ENCODE measurements around the gene PRDM16. TPM values are rescaled to one million over a fixed set of nuclear protein-coding genes. Genes with fewer than 3 reads are reported as not detected.

Gene PRDM16
- total RNA-seq, 4 donors from 2014 or later = 0.19 to 1.6 (median 0.36) TPM

GRCh38 chr1:3312898-3313575 is 244.0 kb downstream of the PRDM16 start:
- H3K27me3 ChIP-seq = peaks cover 62% of the 10 kb centered on the region
- no peaks in the 10 kb centered on the region for H3K9me3 ChIP-seq
- peak; percentile 92 to 93 for DNase-seq (ENCODE audit: low spot score in 2 of 2)
- TF ChIP-seq CTCF (IDR thresholded peaks at IDR 0.05) (no peak), EP300 (IDR thresholded peaks at IDR 0.05) (no peak), POLR2A (IDR thresholded peaks at IDR 0.05) (no peak), POLR2AphosphoS5 (IDR thresholded peaks at IDR 0.05) (peak in 1 of 3 donors; percentile 4)
- no peak overlapping the region for H3K4me3 ChIP-seq
- WGBS = 33% methylated on average over 17 of the region's 38 CpGs
- H3K27ac ChIP-seq = peak overlapping the region; percentile 82
- H3K36me3 ChIP-seq = no peaks in the 10 kb centered on the region
- peaks cover 26% of the 10 kb centered on the region for H3K4me1 ChIP-seq

- TF ChIP-seq POLR2A (IDR thresholded peaks at IDR 0.05) = no peak
- no peak for TF ChIP-seq EP300 (IDR thresholded peaks at IDR 0.05)
- no peak for TF ChIP-seq CTCF (IDR thresholded peaks at IDR 0.05)
- TF ChIP-seq POLR2AphosphoS5 (IDR thresholded peaks at IDR 0.05) = no peak
- no peaks in the 10 kb centered on the region for H3K9me3 ChIP-seq
- H3K4me3 ChIP-seq = no peak overlapping the region
- H3K36me3 ChIP-seq = no peaks in the 10 kb centered on the region
- DNase-seq (ENCODE audit: low spot score in 2 of 2) = peak; percentile 81 to 91
- H3K27me3 ChIP-seq = peaks cover 63% of the 10 kb centered on the region
- peak overlapping the region; percentile 82 for H3K27ac ChIP-seq
- peaks cover 26% of the 10 kb centered on the region for H3K4me1 ChIP-seq
- WGBS = 2% methylated on average over 18 of the region's 22 CpGs
Measured at GRCh38 chr1:3313576-3313950, 244.6 kb downstream of the PRDM16 start.

DNA sequence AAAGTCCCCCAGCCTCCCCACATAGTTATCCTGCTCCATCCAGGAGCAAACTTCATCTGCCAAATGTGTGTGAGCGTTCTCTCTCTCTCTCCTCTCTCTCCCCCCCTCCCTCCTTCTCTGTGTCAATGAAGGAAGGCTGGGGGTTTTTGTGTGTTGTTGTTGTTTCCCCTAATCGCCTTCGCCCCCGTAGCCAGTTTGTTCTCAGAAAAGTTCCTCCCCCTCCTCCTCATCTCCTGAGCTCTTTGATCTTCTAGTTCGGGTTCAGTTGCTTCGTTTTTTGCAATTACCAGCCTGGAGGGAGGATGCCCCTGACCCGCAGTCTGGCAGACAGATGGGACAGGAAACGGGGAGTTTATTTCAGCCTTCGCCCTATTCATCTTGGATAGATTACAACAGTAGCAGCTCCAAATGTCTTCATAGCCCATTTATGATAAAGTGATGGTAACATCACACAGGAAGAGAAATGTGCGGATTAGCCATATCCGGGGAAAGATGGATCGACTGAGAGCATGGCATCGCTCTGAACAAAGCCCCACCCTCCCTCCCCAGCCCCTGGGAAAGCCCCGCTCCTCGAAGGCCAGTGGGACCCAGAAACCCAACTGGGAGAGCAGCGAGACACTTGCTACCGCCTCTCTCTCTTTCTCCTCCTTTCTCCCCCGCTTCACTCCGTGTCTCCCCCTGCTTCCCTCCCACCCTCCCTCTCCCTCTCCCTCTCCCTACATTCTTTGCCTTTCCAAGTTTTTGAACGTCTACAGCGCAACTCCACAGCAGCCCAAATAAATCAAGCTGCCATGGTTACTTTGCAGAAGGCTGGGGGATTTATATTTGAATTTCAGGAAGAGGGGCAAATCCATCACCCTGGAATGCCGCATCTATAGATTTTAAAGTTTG is 245.7 kb downstream of the PRDM16 start:
- Histone ChIP-seq H3K9me3 (no peaks in the 10 kb centered on the region), H3K27ac (no peak overlapping the region), H3K36me3 (no peaks in the 10 kb centered on the region), H3K4me3 (no peak overlapping the region), H3K4me1 (peaks cover 26% of the 10 kb centered on the region), H3K27me3 (peaks cover 72% of the 10 kb centered on the region)
- whole genome bisulfite sequencing = 20% methylated on average over 22 of the region's 22 CpGs
- TF ChIP-seq EP300 (IDR thresholded peaks at IDR 0.05) (no peak), CTCF (IDR thresholded peaks at IDR 0.05) (no peak), POLR2A (IDR thresholded peaks at IDR 0.05) (no peak), POLR2AphosphoS5 (IDR thresholded peaks at IDR 0.05) (no peak)
- DNase-seq (ENCODE audit: low spot score in 2 of 2) = no peak

GRCh38 chr1:3315399-3316339 is 246.7 kb downstream of the PRDM16 start:
- H3K4me3 ChIP-seq = no peak overlapping the region
- H3K27ac ChIP-seq = no peak overlapping the region
- no peak for DNase-seq (ENCODE audit: low spot score in 2 of 2)
- H3K36me3 ChIP-seq = no peaks in the 10 kb centered on the region
- H3K4me1 ChIP-seq = peaks cover 26% of the 10 kb centered on the region
- peaks cover 73% of the 10 kb centered on the region for H3K27me3 ChIP-seq
- TF ChIP-seq CTCF (IDR thresholded peaks at IDR 0.05) = no peak
- no peak for TF ChIP-seq POLR2A (IDR thresholded peaks at IDR 0.05)
- WGBS = 31% methylated on average over 14 of the region's 21 CpGs
- no peaks in the 10 kb centered on the region for H3K9me3 ChIP-seq
